Activated T-cell treated with anti-CD3 and anti-CD28 coated beads, Interleukin-2, amount 50 U/mL, for 4 hours (primary cell): ENCODE data around the gene BCL11B. TPM values are rescaled to one million over a fixed set of nuclear protein-coding genes. Genes with fewer than 3 reads are reported as not detected.
A peak's percentile ranks its signal among the peaks of the same experiment; 100 is the strongest.

Experiments used
- ATAC-seq, 2 donors: fragments of 200-7000 bp; cut with Tn5 transposase; one replicate each; pipeline ENCODE4 v1.10.0; 2021
- DNase-seq: peaks from one replicate; pipeline ENCODE4 v3.0.0-alpha.2; 2020
- H3K27me3 Mint-ChIP-seq: one replicate; pipeline ENCODE4 v1.8.0; 2021; ENCODE audit warnings: low read depth, mixed read lengths
- H3K36me3 Mint-ChIP-seq: one replicate; pipeline ENCODE4 v1.8.0; 2022; ENCODE audit warnings: mixed read lengths; ENCODE audit not compliant: insufficient read depth
- H3K4me1 Mint-ChIP-seq: one replicate; pipeline ENCODE4 v1.8.0; 2021; ENCODE audit warnings: low read depth, mixed read lengths
- H3K4me3 Mint-ChIP-seq: one replicate; pipeline ENCODE4 v1.8.0; 2021; ENCODE audit warnings: mild to moderate bottlenecking, moderate library complexity, mixed read lengths
- H3K9me3 Mint-ChIP-seq: one replicate; pipeline ENCODE4 v1.8.0; 2021; ENCODE audit warnings: mixed read lengths
- total RNA-seq, 3 donors: library from RNA; stranded (reverse); gene quantifications; one replicate each; pipeline ENCODE4 v1.2.1, GENCODE V29; 2021

Gene BCL11B
- total RNA-seq, 3 donors from 2014 or later = 54.6 to 64.6 (median 62.4) TPM

DNA sequence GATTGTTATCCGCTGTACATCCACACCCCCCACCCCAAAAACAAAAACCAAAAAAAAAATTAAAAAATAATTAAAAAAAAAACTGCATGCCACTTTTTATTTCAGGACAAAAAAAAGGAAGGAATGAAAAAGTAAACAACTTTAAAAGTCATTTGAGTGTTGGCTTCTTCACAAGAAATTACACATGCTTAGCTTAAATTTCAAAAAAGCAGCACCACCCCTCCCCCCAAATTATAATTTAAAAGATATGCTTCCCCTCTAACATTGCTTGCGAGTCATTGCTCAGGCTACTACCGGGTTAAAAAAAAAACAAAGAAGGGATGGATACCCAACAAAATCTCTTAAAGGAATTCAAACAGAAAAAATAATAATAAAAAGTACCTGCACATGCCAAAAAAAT, 98.5 kb downstream of the BCL11B start:
- H3K4me3 Mint-ChIP-seq = no peak overlapping the region
- no peak for ATAC-seq
- DNase-seq = no peak
- H3K36me3 Mint-ChIP-seq = peaks cover 40% of the 10 kb centered on the region
- no peaks in the 10 kb centered on the region for H3K27me3 Mint-ChIP-seq
- H3K4me1 Mint-ChIP-seq = peaks cover 8% of the 10 kb centered on the region
- H3K9me3 Mint-ChIP-seq = no peaks in the 10 kb centered on the region

DNA sequence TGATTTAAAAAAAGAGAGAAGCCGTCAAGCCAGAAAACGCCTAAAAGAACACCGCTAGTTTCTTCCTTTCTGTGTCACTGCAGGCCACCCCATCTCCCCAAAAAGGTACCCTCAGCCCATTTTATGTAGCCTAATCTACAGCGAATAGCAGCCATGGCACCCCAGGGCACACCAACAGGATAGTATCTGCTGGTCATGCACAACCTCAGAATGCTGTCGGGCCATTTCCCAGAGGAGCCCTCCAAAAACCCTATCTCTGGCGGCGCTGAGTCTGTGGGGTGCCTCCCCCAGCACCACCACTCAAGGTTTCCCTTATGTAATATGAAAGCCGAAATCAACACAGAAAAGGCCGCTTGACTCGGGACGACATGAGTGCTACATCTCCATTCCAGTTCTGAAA, 98.9 kb downstream of the BCL11B start:
- no peak for ATAC-seq
- peaks cover 44% of the 10 kb centered on the region for H3K36me3 Mint-ChIP-seq
- peaks cover 8% of the 10 kb centered on the region for H3K4me1 Mint-ChIP-seq
- no peaks in the 10 kb centered on the region for H3K27me3 Mint-ChIP-seq
- DNase-seq = no peak
- H3K4me3 Mint-ChIP-seq = no peak overlapping the region
- no peaks in the 10 kb centered on the region for H3K9me3 Mint-ChIP-seq

DNA sequence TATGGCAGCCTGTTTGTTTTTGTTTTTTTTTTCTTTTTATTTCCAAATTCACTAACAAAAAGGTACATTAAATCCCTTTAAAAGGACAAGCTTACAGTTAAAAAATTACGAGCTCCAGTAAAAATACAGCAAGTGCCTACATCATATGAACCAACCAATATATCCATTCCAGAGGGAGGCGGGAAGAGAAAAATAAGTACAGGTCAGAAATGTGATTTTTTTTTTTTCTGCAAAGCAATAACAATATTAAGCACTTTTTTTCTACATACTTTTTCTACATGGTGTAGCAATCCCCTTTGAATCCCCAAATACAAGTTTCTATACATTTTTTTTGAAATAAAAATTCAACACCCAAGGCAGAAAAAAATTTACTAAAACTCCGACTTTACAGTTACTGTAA, 100.6 kb downstream of the BCL11B start:
- ATAC-seq (no peak), DNase-seq (no peak)
- Mint-ChIP-seq H3K36me3 (peaks cover 34% of the 10 kb centered on the region), H3K27me3 (no peaks in the 10 kb centered on the region), H3K9me3 (peaks cover 7% of the 10 kb centered on the region), H3K4me3 (no peak overlapping the region), H3K4me1 (peaks cover 5% of the 10 kb centered on the region)

DNA sequence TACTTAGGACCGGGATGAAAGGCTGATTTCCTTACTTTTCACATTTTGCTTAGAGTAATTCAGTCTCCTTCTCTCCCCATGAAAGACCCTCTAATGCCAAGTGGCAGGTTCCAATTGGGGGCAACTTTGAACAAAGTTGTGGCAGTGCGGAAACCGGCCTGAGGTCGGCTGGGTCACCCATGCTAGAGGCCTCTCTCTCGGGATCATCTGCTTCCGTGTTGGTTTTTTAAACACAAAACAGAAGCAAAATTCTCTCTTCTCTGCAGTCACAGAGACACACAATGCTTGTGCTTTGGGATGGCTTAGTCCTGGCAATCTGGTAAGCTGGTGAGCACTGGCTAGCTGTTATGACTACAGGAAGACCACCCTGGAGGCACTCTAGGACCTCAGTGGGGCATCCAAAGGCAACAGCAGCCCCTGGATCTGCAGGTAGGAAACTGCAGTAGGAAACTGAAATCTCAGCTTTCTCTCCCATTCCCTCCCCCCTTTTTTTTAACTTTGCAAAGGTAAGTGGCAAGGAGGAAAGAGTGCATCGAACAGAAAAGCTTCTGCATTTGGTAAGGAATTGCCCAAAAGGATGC, 102.1 kb downstream of the BCL11B start:
- Mint-ChIP-seq H3K36me3 (peaks cover 26% of the 10 kb centered on the region), H3K9me3 (peaks cover 8% of the 10 kb centered on the region), H3K4me1 (peaks cover 5% of the 10 kb centered on the region), H3K4me3 (no peak overlapping the region), H3K27me3 (no peaks in the 10 kb centered on the region)
- ATAC-seq (no peak), DNase-seq (no peak)

DNA sequence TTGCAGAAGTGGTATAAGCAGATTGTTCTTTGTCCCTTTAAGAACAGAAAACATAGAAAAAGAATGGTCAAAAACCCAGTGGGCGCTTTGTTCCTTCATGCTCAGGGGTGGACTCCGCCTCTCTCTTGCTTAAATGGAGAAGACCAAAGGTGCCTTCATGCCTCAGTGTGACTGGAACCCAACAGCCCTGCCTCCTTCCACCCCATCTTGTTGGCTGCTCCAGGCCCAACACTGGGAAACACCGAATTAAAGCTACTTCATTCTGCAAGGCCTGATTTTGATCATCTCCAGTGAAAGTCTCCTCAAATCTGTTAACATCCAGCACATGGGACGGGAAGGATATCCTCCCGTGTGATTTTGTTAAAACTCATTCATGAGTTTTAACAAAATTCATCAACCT, 103.7 kb downstream of the BCL11B start:
- H3K27me3 Mint-ChIP-seq = no peaks in the 10 kb centered on the region
- H3K9me3 Mint-ChIP-seq = peaks cover 8% of the 10 kb centered on the region
- ATAC-seq (no peak), DNase-seq (no peak)
- H3K4me3 Mint-ChIP-seq = no peak overlapping the region
- H3K4me1 Mint-ChIP-seq = peaks cover 9% of the 10 kb centered on the region
- H3K36me3 Mint-ChIP-seq = peaks cover 20% of the 10 kb centered on the region

DNA sequence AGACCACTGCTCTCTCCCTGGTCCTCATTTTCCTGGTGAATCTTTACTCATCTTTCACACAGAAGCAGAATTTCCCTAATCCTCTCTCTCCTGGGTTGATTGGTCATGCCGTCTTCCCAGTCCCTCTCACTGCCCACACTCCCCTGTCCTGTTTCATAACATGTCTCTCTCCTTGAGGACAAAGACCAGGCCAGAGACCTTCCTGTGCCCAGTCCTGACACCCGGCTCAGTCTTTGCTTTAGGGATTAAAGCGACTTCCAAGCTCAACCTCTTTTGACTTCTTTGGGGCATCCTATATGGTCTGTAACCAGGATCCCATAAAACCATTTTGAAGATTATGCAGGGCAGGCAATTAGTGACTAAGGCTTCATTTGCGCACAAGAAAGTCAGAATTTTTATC, 105.5 kb downstream of the BCL11B start:
- Mint-ChIP-seq H3K9me3 (peaks cover 11% of the 10 kb centered on the region), H3K36me3 (peaks cover 14% of the 10 kb centered on the region), H3K4me1 (peaks cover 12% of the 10 kb centered on the region), H3K27me3 (no peaks in the 10 kb centered on the region), H3K4me3 (no peak overlapping the region)
- no peak for DNase-seq
- ATAC-seq = no peak

DNA sequence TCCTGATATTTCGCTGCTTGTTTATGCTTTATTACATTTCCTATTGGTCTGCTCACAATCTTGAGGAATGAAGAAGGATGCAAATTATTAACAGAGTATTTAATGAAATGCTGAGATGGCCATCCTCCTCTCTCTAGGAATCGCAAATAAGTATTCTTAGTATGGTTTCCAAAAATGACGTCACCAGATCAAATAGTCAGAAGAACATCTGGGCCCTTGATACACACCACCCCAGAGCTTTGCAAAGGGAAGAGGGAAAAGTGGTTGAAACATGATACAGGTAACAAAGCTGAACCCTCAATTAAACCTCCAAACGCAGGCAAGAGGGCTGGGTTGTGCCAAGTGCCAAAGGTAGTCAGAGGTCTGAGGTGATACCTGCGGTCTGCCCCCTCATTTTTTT, 107.3 kb downstream of the BCL11B start:
- Mint-ChIP-seq H3K4me1 (peaks cover 15% of the 10 kb centered on the region), H3K4me3 (no peak overlapping the region), H3K9me3 (peaks cover 13% of the 10 kb centered on the region), H3K36me3 (peaks cover 9% of the 10 kb centered on the region), H3K27me3 (no peaks in the 10 kb centered on the region)
- DNase-seq (no peak), ATAC-seq (no peak)

DNA sequence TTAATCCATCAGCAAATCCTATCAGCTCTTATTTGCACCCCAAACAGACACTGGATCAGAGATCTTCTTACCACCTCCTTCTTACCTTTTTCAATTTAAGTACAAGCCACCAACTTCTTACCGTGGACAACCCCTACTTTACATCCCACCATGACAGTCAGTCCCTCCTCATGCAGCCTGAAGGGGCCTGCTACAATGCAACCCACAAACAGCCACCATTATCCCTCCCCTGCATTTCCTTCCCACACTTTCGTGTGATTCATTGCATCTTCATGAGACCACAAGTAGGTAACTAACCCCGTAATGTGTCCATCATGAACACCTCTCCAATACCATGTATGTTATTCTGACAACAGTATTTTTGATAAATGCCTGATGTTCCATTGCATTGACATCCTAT, 108.6 kb downstream of the BCL11B start:
- H3K36me3 Mint-ChIP-seq = peaks cover 8% of the 10 kb centered on the region
- H3K27me3 Mint-ChIP-seq = no peaks in the 10 kb centered on the region
- no peak for DNase-seq
- H3K9me3 Mint-ChIP-seq = peaks cover 13% of the 10 kb centered on the region
- no peak overlapping the region for H3K4me3 Mint-ChIP-seq
- ATAC-seq = peak in 1 of 2 donors; percentile 27
- H3K4me1 Mint-ChIP-seq = peaks cover 14% of the 10 kb centered on the region

DNA sequence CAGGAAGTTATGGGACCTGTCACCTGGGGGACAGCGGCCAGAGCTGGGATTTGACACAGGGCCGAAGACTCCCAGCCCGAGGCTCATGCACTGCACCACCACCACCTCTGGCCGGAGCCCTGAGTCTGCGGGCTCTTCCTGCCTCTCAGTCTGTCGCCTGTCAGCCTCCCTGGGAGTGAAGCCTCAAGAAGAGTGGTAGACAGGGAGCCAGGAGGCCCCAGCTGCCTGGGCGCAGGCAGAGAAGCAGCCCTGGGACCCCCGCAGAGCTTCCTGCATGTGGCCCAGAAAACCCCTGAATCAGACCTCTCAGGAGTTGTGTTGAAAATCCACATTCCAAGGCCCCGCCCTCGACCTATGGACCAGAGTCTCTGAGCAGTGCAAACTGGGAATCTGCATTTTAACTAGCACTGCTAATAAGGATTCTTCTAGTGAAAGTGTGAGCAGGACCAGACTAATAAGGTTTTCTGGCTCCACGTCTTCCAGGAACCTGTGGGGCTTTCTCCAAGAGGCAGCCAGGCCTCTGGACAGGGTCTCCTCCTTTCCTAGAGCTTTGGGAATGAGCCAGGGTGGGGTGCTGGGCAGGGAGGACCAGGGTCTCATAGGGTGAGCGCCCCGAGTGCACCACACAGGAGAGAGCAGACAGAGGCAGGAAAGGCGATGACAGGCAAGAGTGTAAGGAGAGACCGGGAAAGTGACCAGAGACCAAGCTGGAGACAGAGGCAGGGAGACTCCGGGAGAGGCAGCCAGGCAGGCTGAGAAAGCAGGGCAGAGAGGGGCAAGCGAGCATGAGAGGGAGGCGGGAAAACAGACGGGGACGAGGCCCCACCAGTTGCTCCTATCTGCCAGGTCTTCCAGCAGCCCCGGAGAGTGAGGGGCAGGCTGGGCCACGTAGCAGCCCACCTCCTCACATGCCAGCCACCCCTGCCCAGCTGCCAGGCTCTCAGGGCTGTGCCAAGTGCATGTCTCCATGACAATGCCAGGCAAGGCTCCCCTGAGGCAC, 112.4 kb downstream of the BCL11B start:
- Mint-ChIP-seq H3K4me3 (no peak overlapping the region), H3K36me3 (peaks cover 4% of the 10 kb centered on the region), H3K27me3 (no peaks in the 10 kb centered on the region), H3K9me3 (peaks cover 5% of the 10 kb centered on the region), H3K4me1 (peaks cover 15% of the 10 kb centered on the region)
- DNase-seq (no peak), ATAC-seq (no peak)

DNA sequence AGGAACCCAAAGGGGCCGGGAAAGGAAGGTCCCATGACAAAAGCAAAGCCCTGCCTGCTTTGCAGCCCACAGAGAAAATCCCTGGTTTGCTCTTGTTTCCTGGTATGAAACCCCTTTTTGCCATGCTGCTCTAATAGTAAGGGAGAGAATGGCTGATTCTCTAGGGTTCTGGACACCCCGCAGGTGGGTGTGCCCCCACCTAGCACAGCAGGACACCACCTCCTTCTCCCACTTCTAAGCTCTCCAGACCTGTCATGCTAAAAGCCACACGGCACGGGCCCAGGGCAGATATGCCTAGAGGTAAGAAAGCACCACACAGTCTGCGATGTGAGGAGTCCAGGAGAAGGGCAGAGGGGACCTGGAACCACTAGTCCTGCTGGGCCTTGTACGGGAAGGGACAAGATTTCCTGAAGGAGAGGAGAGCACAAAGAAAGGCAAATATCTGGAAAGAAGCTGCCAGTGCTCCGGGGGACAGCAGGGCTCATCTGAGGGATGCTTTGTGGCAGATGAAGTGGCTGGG, 113.3 kb downstream of the BCL11B start:
- ATAC-seq (no peak), DNase-seq (no peak)
- Mint-ChIP-seq H3K4me1 (peaks cover 13% of the 10 kb centered on the region), H3K36me3 (peaks cover 4% of the 10 kb centered on the region), H3K27me3 (no peaks in the 10 kb centered on the region), H3K4me3 (no peak overlapping the region), H3K9me3 (peaks cover 5% of the 10 kb centered on the region)

DNA sequence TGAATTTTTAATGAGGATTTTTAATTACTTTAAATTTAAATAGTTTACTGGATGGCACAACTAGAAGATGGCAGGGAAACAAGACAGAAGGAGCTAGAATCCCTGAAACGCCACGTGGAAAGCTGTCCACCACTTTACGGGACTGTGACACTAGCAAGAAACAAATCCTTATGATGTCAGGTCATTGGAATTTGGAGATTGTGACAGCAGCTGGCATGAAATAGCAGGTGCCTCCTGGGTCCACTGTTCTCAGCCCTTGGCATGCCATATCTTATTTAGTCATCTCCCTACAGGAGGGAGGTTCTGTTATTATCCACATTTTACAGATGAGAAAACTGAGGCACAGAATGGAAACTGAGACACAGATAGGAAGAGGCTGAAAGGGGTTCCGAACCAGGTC, 113.8 kb downstream of the BCL11B start:
- Mint-ChIP-seq H3K9me3 (peaks cover 5% of the 10 kb centered on the region), H3K4me3 (no peak overlapping the region), H3K27me3 (no peaks in the 10 kb centered on the region), H3K36me3 (peaks cover 2% of the 10 kb centered on the region), H3K4me1 (peaks cover 8% of the 10 kb centered on the region)
- DNase-seq (no peak), ATAC-seq (no peak)

DNA sequence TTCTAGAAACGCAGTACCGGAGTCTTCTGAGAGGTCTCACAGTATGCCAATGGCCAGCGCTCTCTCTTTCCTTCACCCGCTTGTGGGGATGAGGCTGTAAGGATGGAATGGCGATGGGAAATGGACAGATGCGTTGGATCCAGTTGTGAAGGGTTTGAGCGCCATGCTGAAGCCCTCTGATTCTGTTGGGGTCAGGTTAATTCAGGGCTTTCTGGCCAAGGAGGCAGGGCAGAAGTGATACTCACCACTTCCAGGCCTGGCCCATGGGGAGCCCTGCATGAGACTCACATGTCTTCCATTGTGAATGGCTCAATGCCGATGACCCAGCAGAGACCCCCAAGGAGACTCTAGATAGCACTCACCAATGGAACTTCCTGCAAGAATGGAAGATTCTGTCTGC, 114.3 kb downstream of the BCL11B start:
- Mint-ChIP-seq H3K36me3 (peaks cover 2% of the 10 kb centered on the region), H3K27me3 (no peaks in the 10 kb centered on the region), H3K9me3 (peaks cover 5% of the 10 kb centered on the region), H3K4me3 (no peak overlapping the region), H3K4me1 (peaks cover 8% of the 10 kb centered on the region)
- ATAC-seq = no peak
- DNase-seq = no peak

DNA sequence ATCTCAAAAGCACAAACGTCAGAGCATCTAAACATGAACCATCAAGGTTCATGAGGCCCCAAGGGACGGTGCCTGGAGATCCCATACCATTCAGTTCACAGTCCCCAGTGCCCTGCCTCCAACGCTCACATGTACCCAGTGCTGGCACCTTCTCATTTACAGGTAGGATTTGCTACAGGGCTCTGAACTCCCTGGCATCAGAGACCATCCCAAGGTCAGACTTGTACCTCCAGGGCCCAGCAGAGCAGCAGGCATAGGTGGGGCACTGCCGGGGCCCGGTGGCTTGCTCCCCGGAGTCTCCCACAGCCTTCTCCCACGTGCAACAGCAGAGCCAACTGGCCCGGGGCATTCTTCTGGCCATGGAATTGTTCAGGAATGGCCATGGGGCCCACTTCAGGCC, 114.8 kb downstream of the BCL11B start:
- H3K27me3 Mint-ChIP-seq = no peaks in the 10 kb centered on the region
- no peak for DNase-seq
- no peak overlapping the region for H3K4me3 Mint-ChIP-seq

DNA sequence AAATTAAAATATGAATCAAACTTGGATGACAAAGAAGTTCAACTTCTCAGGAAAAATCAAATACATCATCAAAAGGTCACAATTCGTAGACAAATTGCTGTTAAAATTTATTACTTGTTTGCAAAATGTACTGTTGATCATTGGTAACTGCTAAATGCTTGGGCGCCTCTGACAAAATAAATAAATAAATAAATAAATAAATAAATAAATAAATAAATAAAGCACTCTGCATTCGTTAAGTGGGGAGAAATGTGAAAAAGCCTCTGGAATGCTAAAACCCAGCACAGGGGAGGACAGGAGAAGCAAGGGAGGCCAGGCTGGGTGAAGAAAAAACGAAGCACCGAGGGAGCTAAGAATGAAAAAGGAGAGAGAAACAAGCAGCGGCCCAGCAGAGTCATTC, 115.2 kb downstream of the BCL11B start:
- Mint-ChIP-seq H3K4me1 (peaks cover 8% of the 10 kb centered on the region), H3K4me3 (no peak overlapping the region), H3K9me3 (peaks cover 5% of the 10 kb centered on the region), H3K27me3 (no peaks in the 10 kb centered on the region), H3K36me3 (peaks cover 2% of the 10 kb centered on the region)
- ATAC-seq = no peak
- DNase-seq = no peak

More for the DNA sequence above, 114.8 kb downstream of the BCL11B start:
- Mint-ChIP-seq H3K9me3 (peaks cover 5% of the 10 kb centered on the region), H3K4me1 (peaks cover 8% of the 10 kb centered on the region), H3K36me3 (peaks cover 2% of the 10 kb centered on the region)
- no peak for ATAC-seq

DNA sequence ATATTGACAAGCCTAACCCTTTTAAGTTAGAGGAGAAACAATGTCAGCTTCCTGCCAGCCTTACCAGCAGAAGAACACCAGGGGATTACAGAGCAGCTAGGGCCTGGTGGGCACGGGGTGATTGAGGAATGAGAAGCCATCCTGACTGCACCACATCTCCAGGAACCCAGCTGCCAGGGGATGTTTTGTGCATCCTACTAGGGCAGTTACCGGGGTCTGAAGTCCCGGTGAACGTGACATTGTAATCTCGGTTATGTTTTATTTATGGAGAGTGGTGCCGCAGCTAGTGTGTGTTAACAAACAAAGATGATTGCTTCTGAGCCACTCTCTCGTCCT, 115.9 kb downstream of the BCL11B start:
- Mint-ChIP-seq H3K27me3 (no peaks in the 10 kb centered on the region), H3K4me1 (peaks cover 6% of the 10 kb centered on the region), H3K4me3 (no peak overlapping the region), H3K9me3 (no peaks in the 10 kb centered on the region), H3K36me3 (no peaks in the 10 kb centered on the region)
- DNase-seq (no peak), ATAC-seq (no peak)
